Measurements from ENCODE around the gene FLT1. TPM values are rescaled to one million over a fixed set of nuclear protein-coding genes. Genes with fewer than 3 reads are reported as not detected.
A peak's percentile ranks its signal among the peaks of the same experiment; 100 is the strongest.

Gene FLT1
- total RNA-seq, 1 donor from 2014 or later = 0.47 TPM

- no peak overlapping the region for H3K4me3 Mint-ChIP-seq
- no peaks in the 10 kb centered on the region for H3K27me3 Mint-ChIP-seq (ENCODE audit: insufficient read depth, low read depth)
These were observed 102.5 kb downstream of the FLT1 start for GRCh38 chr13:28392428-28392827.

GRCh38 chr13:28387740-28388501 lies 107.0 kb downstream of the FLT1 start:
- Histone ChIP-seq H3K4me2 (no peak overlapping the region), H3K9ac (no peak overlapping the region), H3K36me3 (no peaks in the 10 kb centered on the region), H3K4me3 (no peak overlapping the region), H3K79me2 (ENCODE audit: low read depth) (no peaks in the 10 kb centered on the region), H2AFZ (replicated peaks) (peak overlapping the region; percentile 73), H3K4me1 (peaks cover 22% of the 10 kb centered on the region), H3K9me3 (ENCODE audit: low read depth) (no peaks in the 10 kb centered on the region), H4K20me1 (ENCODE audit: low read depth) (no peaks in the 10 kb centered on the region), H3K27me3 (no peaks in the 10 kb centered on the region), H3F3A (ENCODE audit: low read depth) (no peaks in the 10 kb centered on the region), H3K27ac (no peak overlapping the region)
- H3K4me1 Mint-ChIP-seq = no peaks in the 10 kb centered on the region
- H3K27me3 Mint-ChIP-seq (ENCODE audit: insufficient read depth, low read depth) = no peaks in the 10 kb centered on the region
- H3K9me3 Mint-ChIP-seq = no peaks in the 10 kb centered on the region
- no peak overlapping the region for H3K27ac Mint-ChIP-seq
- no peak for DNase-seq (ENCODE audit: low spot score)
- no peak overlapping the region for H3K4me3 Mint-ChIP-seq
- H3K36me3 Mint-ChIP-seq = no peaks in the 10 kb centered on the region
- TF ChIP-seq EZH2phosphoT487 (IDR thresholded peaks at IDR 0.05) (no peak), CTCF (IDR thresholded peaks at IDR 0.05) (no peak), EZH2 (IDR thresholded peaks at IDR 0.05) (no peak)

More at GRCh38 chr13:28392428-28392827, 102.5 kb downstream of the FLT1 start:
- TF ChIP-seq CTCF (IDR thresholded peaks at IDR 0.05) (no peak), EZH2phosphoT487 (IDR thresholded peaks at IDR 0.05) (no peak), EZH2 (IDR thresholded peaks at IDR 0.05) (no peak)
- peaks cover 3% of the 10 kb centered on the region for H3K4me1 Mint-ChIP-seq
- peaks cover 14% of the 10 kb centered on the region for H3K4me1 ChIP-seq
- no peak overlapping the region for H3K9ac ChIP-seq
- H2AFZ ChIP-seq (replicated peaks) = no peak overlapping the region
- no peaks in the 10 kb centered on the region for H3F3A ChIP-seq (ENCODE audit: low read depth)
- H3K36me3 ChIP-seq = no peaks in the 10 kb centered on the region
- DNase-seq (ENCODE audit: low spot score) = no peak
- H4K20me1 ChIP-seq (ENCODE audit: low read depth) = no peaks in the 10 kb centered on the region
- no peak overlapping the region for H3K27ac ChIP-seq
- no peaks in the 10 kb centered on the region for H3K27me3 ChIP-seq
- no peaks in the 10 kb centered on the region for H3K36me3 Mint-ChIP-seq
- H3K9me3 Mint-ChIP-seq = no peaks in the 10 kb centered on the region
- H3K9me3 ChIP-seq (ENCODE audit: low read depth) = no peaks in the 10 kb centered on the region
- H3K27ac Mint-ChIP-seq = no peak overlapping the region
- H3K79me2 ChIP-seq (ENCODE audit: low read depth) = no peaks in the 10 kb centered on the region
- H3K4me2 ChIP-seq = no peak overlapping the region
- no peak overlapping the region for H3K4me3 ChIP-seq

- no peak overlapping the region for H3K27ac ChIP-seq
- H3K4me3 ChIP-seq = no peak overlapping the region
- no peak for DNase-seq (ENCODE audit: low spot score)
- Mint-ChIP-seq H3K36me3 (no peaks in the 10 kb centered on the region), H3K4me1 (no peaks in the 10 kb centered on the region), H3K27me3 (ENCODE audit: insufficient read depth, low read depth) (no peaks in the 10 kb centered on the region), H3K4me3 (no peak overlapping the region), H3K9me3 (no peaks in the 10 kb centered on the region), H3K27ac (no peak overlapping the region)
- no peak overlapping the region for H3K9ac ChIP-seq
- no peak overlapping the region for H3K4me2 ChIP-seq
- TF ChIP-seq EZH2phosphoT487 (IDR thresholded peaks at IDR 0.05) = no peak
- TF ChIP-seq EZH2 (IDR thresholded peaks at IDR 0.05) = no peak
- TF ChIP-seq CTCF (IDR thresholded peaks at IDR 0.05) = no peak
- peaks cover 22% of the 10 kb centered on the region for H3K4me1 ChIP-seq
- no peaks in the 10 kb centered on the region for H3K9me3 ChIP-seq (ENCODE audit: low read depth)
- H3K36me3 ChIP-seq = no peaks in the 10 kb centered on the region
- H3F3A ChIP-seq (ENCODE audit: low read depth) = no peaks in the 10 kb centered on the region
- no peaks in the 10 kb centered on the region for H3K79me2 ChIP-seq (ENCODE audit: low read depth)
- no peaks in the 10 kb centered on the region for H4K20me1 ChIP-seq (ENCODE audit: low read depth)
- H2AFZ ChIP-seq (replicated peaks) = no peak overlapping the region
- H3K27me3 ChIP-seq = no peaks in the 10 kb centered on the region
These were observed 109.6 kb downstream of the FLT1 start for GRCh38 chr13:28385362-28385761.

Data from neural progenitor cell (in vitro differentiated cells).